HG03565 (cell line): ENCODE results near the gene LRP8.
"Not testable (repeated sequence)": the region's sequence is repeated elsewhere in the genome, so short reads cannot be mapped to it uniquely, and the experiment has no call there.

Experiments
- ATAC-seq: cut with Tn5 transposase; IDR thresholded peaks from one replicate; pipeline ENCODE4 v1.9.1; 2021; ENCODE audit warnings: mild to moderate bottlenecking, moderate library complexity; ENCODE audit not compliant: unreplicated experiment

The LRP8 gene

GRCh38 chr1:53285969-53286760 is 41.7 kb downstream of the LRP8 start:
- ATAC-seq, result no peak

GRCh38 chr1:53285546-53285945 is 42.3 kb downstream of the LRP8 start:
- no peak for ATAC-seq

GRCh38 chr1:53284224-53285020 is 43.4 kb downstream of the LRP8 start:
- no peak for ATAC-seq

- not testable (repeated sequence) for ATAC-seq
Observed at GRCh38 chr1:53283156-53283555, 44.7 kb downstream of the LRP8 start.

- no peak for ATAC-seq
Observed at GRCh38 chr1:53281133-53281532, 46.7 kb downstream of the LRP8 start.

GRCh38 chr1:53280496-53280895 is 47.4 kb downstream of the LRP8 start:
- ATAC-seq, result no peak

GRCh38 chr1:53279296-53280200 is 48.3 kb downstream of the LRP8 start:
- ATAC-seq, result no peak

GRCh38 chr1:53278298-53278725 is 49.6 kb downstream of the LRP8 start:
- ATAC-seq, result no peak

- no peak for ATAC-seq
Observed at GRCh38 chr1:53277326-53277725, 50.5 kb downstream of the LRP8 start.

- ATAC-seq, result no peak
Observed at GRCh38 chr1:53276902-53277281, 51.0 kb downstream of the LRP8 start.

GRCh38 chr1:53276153-53276901 is 51.5 kb downstream of the LRP8 start:
- ATAC-seq, result no peak

- no peak for ATAC-seq
Observed at GRCh38 chr1:53275566-53275965, 52.3 kb downstream of the LRP8 start.

GRCh38 chr1:53274541-53275185 is 53.2 kb downstream of the LRP8 start:
- no peak for ATAC-seq

- no peak for ATAC-seq
Observed at GRCh38 chr1:53274026-53274425, 53.8 kb downstream of the LRP8 start.

GRCh38 chr1:53273526-53273925 is 54.3 kb downstream of the LRP8 start:
- ATAC-seq, result no peak

GRCh38 chr1:53272349-53272748 is 55.5 kb downstream of the LRP8 start:
- ATAC-seq, result no peak

- ATAC-seq, result no peak
Observed at GRCh38 chr1:53271446-53272090, 56.3 kb downstream of the LRP8 start.

- no peak for ATAC-seq
Observed at GRCh38 chr1:53270873-53271272, 57.0 kb downstream of the LRP8 start.

GRCh38 chr1:53270107-53270506 is 57.8 kb downstream of the LRP8 start:
- ATAC-seq, result no peak
